ENCODE measurements around the gene PRR22. TPM values are rescaled to one million over a fixed set of nuclear protein-coding genes. Genes with fewer than 3 reads are reported as not detected.

The PRR22 gene
- total and polyA plus RNA-seq, 9 of the 15 experiments (the other 6 are each of a cell fraction or from before 2014, with no cell fraction given): 0.03 to 12.0 (median 2.0) TPM; not detected in 1

GRCh38 chr19:5790559-5791520 lies 6.3 kb upstream of the PRR22 start, which contains the start of gene DUS3L (continued):
- peak; percentile 75 for TF ChIP-seq CXXC5 (CRISPR knock-in tag; IDR thresholded peaks at IDR 0.05)
- TF ChIP-seq, protein P1, sequence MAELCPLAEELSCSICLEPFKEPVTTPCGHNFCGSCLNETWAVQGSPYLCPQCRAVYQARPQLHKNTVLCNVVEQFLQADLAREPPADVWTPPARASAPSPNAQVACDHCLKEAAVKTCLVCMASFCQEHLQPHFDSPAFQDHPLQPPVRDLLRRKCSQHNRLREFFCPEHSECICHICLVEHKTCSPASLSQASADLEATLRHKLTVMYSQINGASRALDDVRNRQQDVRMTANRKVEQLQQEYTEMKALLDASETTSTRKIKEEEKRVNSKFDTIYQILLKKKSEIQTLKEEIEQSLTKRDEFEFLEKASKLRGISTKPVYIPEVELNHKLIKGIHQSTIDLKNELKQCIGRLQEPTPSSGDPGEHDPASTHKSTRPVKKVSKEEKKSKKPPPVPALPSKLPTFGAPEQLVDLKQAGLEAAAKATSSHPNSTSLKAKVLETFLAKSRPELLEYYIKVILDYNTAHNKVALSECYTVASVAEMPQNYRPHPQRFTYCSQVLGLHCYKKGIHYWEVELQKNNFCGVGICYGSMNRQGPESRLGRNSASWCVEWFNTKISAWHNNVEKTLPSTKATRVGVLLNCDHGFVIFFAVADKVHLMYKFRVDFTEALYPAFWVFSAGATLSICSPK (IDR thresholded peaks at IDR 0.05; ENCODE audit: borderline replicate concordance): no peak
- no peak for TF ChIP-seq FOXO4 (CRISPR knock-in tag; IDR thresholded peaks at IDR 0.05)
- TF ChIP-seq NFATC3 (IDR thresholded peaks at IDR 0.05): no peak
- TF ChIP-seq ERF (CRISPR knock-in tag; IDR thresholded peaks at IDR 0.05): peak; percentile 95
- TF ChIP-seq, protein P2, sequence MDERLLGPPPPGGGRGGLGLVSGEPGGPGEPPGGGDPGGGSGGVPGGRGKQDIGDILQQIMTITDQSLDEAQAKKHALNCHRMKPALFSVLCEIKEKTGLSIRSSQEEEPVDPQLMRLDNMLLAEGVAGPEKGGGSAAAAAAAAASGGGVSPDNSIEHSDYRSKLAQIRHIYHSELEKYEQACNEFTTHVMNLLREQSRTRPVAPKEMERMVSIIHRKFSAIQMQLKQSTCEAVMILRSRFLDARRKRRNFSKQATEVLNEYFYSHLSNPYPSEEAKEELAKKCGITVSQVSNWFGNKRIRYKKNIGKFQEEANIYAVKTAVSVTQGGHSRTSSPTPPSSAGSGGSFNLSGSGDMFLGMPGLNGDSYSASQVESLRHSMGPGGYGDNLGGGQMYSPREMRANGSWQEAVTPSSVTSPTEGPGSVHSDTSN (CRISPR knock-in tag; IDR thresholded peaks at IDR 0.05; ENCODE audit: low read depth): no peak
- TF ChIP-seq, protein P2 (tag; conservative IDR thresholded peaks at IDR 0.05; ENCODE audit: low read depth): no peak
- peak; percentile 94 for TF ChIP-seq ZNF197 (CRISPR knock-in tag; IDR thresholded peaks at IDR 0.05; ENCODE audit: low read depth)
- TF ChIP-seq, protein P3, sequence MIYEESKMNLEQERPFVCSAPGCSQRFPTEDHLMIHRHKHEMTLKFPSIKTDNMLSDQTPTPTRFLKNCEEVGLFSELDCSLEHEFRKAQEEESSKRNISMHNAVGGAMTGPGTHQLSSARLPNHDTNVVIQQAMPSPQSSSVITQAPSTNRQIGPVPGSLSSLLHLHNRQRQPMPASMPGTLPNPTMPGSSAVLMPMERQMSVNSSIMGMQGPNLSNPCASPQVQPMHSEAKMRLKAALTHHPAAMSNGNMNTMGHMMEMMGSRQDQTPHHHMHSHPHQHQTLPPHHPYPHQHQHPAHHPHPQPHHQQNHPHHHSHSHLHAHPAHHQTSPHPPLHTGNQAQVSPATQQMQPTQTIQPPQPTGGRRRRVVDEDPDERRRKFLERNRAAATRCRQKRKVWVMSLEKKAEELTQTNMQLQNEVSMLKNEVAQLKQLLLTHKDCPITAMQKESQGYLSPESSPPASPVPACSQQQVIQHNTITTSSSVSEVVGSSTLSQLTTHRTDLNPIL (CRISPR knock-in tag; IDR thresholded peaks at IDR 0.05): no peak
- TF ChIP-seq, protein P4, sequence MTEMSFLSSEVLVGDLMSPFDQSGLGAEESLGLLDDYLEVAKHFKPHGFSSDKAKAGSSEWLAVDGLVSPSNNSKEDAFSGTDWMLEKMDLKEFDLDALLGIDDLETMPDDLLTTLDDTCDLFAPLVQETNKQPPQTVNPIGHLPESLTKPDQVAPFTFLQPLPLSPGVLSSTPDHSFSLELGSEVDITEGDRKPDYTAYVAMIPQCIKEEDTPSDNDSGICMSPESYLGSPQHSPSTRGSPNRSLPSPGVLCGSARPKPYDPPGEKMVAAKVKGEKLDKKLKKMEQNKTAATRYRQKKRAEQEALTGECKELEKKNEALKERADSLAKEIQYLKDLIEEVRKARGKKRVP (CRISPR knock-in tag; IDR thresholded peaks at IDR 0.05): peak; percentile 48; the same call in 1 of the 2 replicates
- TF ChIP-seq WHSC1 (IDR thresholded peaks at IDR 0.05; ENCODE audit: low read length): no peak
- TF ChIP-seq, protein P5, sequence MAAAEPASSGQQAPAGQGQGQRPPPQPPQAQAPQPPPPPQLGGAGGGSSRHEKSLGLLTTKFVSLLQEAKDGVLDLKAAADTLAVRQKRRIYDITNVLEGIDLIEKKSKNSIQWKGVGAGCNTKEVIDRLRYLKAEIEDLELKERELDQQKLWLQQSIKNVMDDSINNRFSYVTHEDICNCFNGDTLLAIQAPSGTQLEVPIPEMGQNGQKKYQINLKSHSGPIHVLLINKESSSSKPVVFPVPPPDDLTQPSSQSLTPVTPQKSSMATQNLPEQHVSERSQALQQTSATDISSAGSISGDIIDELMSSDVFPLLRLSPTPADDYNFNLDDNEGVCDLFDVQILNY (CRISPR knock-in tag; IDR thresholded peaks at IDR 0.05): peak; percentile 54; the same call in 1 of the 2 replicates
- 0 out of 2 replicates have a peak, but pooled peaks have one; percentile 34 for TF ChIP-seq ZNF133 (CRISPR knock-in tag; IDR thresholded peaks at IDR 0.05)
- TF ChIP-seq MAFK (IDR thresholded peaks at IDR 0.05; ENCODE audit: low read length): no peak
- TF ChIP-seq ASH1L (IDR thresholded peaks at IDR 0.05; ENCODE audit: borderline replicate concordance, low read depth, partially characterized antibody): no peak
- TF ChIP-seq IFI16 (CRISPR knock-in tag; IDR thresholded peaks at IDR 0.05): no peak
- TF ChIP-seq CAMTA2 (CRISPR knock-in tag; conservative IDR thresholded peaks at IDR 0.05): no peak
- no peak for TF ChIP-seq ZNF274 (IDR thresholded peaks at IDR 0.05; ENCODE audit: borderline replicate concordance, low read depth, low read length)

Measured in K562 (cell line).